Activated CD8-positive, alpha-beta memory T cell treated with anti-CD3 and anti-CD28 coated beads for 24 hours (primary cell): ENCODE data around the gene PLCD3.

ENCODE experiments used
- DNase-seq: peaks from one replicate; pipeline ENCODE4 v3.0.0-alpha.2; 2020

The PLCD3 gene

GRCh38 chr17:45098869-45099616 is 33.3 kb downstream of the PLCD3 start:
- DNase-seq, result peak; percentile 87

GRCh38 chr17:45098081-45098868 is 34.0 kb downstream of the PLCD3 start:
- no peak for DNase-seq

GRCh38 chr17:45096926-45097325 is 35.4 kb downstream of the PLCD3 start:
- DNase-seq, result no peak

- DNase-seq, result no peak
These were observed 36.2 kb downstream of the PLCD3 start for GRCh38 chr17:45096141-45096540.

DNA sequence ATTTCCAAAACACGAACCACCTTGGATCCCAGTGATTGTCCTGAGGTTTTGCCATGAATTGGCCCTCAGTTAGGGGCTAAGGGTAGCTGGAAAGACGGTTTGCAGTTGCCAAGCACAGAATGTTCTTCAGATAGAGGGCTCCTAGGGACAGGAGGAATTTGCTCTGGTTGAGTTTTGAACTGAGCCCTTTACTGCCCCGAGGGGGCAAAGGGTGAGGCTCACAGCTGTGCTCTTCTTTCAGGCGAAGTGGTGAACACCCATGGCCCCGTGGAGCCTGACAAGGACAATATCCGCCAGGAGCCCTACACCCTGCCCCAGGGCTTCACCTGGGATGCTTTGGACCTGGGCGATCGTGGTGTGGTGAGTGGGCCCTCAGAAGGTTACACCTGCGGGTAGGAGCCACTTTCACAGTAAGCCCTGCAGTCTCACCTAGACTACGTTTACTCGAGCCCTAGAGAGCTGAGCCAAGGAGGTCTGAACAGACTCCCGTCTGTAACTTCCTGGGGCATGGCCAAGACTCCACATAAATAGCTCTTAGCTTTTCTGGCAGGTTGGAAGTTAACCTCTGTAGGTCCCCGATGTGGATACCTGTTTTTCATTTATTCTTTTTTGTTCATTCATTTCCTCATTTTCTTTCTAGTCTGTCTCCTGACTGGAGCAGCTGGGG is 38.7 kb downstream of the PLCD3 start:
- DNase-seq, result no peak

- no peak for DNase-seq
These were observed 39.3 kb downstream of the PLCD3 start for GRCh38 chr17:45092911-45093430.

- no peak for DNase-seq
These were observed 40.4 kb downstream of the PLCD3 start for GRCh38 chr17:45091778-45092425.

DNA sequence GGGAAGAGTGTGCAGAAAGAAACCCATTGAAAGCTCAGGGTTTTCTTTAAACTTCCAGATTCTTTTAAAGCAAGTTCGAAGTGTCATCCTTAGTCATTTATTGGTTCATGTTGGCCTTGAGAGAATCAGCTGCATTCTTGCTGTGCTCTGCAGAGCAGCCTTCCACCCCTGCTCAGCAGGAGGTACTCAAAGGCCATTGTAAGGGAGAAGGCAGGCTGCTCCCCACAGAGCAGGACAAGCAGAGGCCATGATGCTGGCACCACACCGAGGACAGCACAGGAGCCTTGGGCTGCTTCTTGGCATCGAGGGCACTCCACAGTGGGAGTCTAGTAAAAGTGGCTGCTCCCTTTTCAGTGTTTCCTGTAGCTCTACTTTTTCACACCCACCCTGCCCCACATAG is 41.6 kb downstream of the PLCD3 start:
- no peak for DNase-seq

- DNase-seq, result no peak
These were observed 43.6 kb downstream of the PLCD3 start for GRCh38 chr17:45088741-45089140.

- no peak for DNase-seq
These were observed 44.3 kb downstream of the PLCD3 start for GRCh38 chr17:45087978-45088377.

GRCh38 chr17:45087504-45087975 is 44.8 kb downstream of the PLCD3 start:
- no peak for DNase-seq

DNA sequence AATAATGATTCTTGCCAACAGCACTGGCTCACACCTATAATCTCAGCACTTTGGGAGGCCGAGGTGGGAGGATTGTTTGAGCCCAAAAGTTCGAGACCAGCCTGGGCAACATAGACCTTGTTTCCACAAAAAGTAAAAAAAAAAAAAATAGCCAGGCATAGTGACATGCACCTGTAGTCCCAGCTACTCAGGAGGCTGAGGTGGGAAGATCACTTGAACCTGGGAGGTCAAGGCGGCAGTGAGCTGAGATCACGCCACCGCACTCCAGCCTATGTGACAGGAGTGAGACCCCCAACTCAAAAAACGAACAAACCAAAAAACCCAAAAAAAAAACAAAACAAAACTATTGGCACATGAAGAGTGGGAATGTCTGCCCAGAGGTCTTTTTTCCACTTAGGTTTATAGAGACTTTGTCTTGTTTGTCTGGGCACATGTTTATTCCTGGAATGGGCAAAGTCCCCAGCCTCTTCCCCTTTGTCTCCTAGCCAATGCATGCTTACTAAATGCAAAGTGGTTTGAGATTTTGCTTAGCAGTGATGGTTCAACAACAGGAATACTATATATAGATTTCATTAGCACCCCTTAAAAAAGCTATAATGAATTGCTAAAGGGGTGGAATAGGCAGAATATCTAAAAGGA is 45.3 kb downstream of the PLCD3 start:
- no peak for DNase-seq

GRCh38 chr17:45086391-45086790 is 45.9 kb downstream of the PLCD3 start:
- DNase-seq, result no peak

DNA sequence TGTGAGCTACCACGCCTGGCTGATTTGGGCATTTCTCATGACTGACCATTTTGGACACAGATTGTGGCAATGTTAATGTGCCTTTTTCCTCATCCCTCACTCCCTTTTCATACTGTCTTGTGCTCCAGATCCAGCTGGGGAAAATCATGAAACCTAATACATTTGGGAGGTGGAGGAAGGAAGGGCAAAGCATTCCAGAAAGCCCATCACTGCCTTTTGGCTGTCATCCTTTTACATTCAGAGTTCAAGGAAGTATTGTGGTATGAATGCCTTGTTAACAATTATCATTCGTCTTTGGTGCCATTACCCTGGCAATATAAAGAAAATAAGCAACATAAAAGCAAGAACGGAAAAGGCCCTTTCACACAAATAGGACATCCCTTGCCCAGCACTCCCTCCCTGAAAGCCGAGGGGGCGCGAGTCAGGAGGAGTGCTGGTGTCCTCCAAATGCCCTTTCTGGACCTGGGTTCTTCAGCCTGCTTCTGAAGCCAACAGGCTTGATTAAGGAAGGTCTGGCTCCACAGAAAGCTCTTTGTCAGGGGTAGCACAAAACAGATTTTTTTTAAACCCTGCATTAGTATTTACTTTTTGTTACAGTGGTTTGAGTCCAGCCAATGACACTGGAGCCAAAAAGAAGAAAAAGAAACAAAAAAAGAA is 51.1 kb downstream of the PLCD3 start:
- no peak for DNase-seq

GRCh38 chr17:45077643-45078042 is 54.7 kb downstream of the PLCD3 start:
- no peak for DNase-seq

GRCh38 chr17:45073414-45074070 is 58.8 kb downstream of the PLCD3 start:
- no peak for DNase-seq

DNA sequence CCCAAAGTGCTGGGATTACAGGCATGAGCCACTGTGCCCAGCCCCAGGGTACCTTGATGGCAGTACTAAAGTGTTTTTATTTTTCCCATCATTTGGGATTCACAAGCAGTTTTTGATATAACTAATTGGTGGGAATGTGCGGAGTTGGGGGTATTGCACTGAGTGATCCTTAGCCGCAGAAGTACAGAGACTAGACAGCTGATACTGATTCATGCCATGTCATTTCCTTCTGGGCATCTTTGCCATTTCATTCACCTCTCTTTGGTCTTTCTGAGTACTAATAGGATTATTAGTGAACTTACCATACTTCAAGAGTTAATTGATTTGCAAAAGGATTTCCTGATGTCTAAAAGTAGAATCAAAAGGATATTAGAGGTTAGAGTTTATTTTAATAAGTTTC is 61.5 kb downstream of the PLCD3 start:
- no peak for DNase-seq

DNA sequence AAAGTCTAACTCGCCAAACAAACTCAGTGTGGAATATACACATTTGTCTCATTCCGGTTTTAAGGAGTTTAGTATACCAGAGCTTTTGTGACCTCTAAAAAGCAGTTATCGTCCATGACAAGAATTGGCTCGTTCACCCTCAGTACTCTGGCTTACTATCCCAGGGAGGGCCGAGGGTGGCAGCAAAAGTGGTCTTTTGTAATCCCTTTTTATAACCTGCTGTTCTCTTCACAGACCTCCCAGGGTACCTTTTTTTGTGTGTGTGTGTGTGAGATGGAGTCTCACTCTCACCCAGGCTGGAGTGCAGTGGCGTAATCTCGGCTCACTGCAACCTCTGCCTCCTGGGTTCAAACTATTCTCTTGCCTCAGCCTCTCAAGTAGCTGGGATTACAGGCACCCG is 62.3 kb downstream of the PLCD3 start:
- DNase-seq, result no peak

- no peak for DNase-seq
These were observed 64.7 kb downstream of the PLCD3 start for GRCh38 chr17:45067637-45068036.

DNA sequence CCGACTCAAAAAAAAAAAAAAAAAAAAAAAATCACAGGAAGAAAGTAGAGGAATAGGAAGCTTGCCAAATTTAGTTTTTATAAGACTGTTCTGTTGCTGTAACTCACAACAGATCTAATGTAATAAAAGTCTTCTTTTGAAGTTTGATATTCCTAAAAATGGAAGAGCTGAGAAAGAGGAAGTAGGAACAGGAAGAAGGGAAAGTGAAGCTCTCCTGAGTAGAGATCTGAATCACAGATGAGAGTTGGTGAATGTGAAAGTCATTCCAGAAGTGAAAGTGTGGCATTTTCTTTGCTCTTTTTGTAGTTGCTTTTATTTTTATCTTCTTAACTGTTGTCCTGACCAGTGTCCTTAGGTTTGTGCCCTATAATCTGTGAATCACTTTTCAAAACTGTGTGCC is 69.1 kb downstream of the PLCD3 start:
- no peak for DNase-seq

- DNase-seq, result no peak
These were observed 70.6 kb downstream of the PLCD3 start for GRCh38 chr17:45061606-45062205.
